ENCODE data around the gene TMOD1.

- no peak for TF ChIP-seq CTCF (IDR thresholded peaks at IDR 0.05 in 8 of 11, conservative IDR thresholded peaks at IDR 0.05 in 3 of 11)
- TF ChIP-seq POLR2AphosphoS5 (IDR thresholded peaks at IDR 0.05): no peak
These were observed 144.3 kb downstream of the TMOD1 start for GRCh38 chr9:97645720-97646119.
